ENCODE data around the gene SNRPD3. TPM values are rescaled to one million over a fixed set of nuclear protein-coding genes. Genes with fewer than 3 reads are reported as not detected.

Gene SNRPD3
- total RNA-seq = 122 TPM

DNA sequence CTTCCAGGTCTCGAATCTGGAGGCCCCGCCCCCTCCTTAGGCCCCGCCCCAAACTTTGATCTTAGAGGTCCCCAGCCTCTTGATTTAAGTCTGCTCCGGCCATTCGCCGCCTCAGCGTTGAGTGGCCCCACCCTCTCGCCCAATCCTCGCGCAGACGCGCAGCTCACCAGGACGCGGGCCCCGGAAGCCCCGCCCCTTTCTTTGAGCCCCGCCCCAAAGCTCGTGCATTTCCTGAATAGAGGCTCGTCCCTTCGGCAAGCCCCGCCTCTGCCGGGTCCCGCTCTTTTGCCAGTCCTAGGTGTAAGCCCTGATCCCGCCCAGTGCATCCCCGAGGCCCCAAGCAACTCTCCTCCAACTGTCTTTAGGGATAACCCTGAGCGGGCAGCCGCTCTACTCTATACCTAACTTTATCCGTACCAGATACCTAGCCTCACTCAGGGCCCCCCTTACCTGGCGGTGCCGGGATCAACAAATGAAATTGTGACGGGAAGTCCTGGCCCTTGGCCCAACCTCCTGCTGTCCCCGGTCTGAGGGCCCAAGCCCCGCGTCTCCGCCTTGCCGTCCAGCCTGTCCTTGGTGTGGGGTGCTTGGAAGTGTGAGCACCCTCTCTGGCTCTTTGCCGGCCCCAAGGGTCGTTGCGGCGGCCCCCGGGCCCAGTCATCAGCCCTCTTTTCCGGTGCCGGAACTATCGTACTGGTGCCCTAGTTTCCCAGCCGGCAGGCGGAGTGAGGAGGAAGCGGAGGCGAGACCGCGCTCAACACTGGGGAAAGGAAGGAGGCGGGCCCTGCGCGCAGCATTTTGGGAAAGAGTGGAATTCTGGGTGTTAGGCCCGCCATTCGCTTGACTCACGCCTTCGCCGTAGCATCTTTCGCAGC is at the start of gene SNRPD3:
Gene SNRPD3 (plus strand): TSS at position 835 of the 875 bp plus-strand sequence. CDS start 1,676 bp downstream, outside the sequence.

DNA sequence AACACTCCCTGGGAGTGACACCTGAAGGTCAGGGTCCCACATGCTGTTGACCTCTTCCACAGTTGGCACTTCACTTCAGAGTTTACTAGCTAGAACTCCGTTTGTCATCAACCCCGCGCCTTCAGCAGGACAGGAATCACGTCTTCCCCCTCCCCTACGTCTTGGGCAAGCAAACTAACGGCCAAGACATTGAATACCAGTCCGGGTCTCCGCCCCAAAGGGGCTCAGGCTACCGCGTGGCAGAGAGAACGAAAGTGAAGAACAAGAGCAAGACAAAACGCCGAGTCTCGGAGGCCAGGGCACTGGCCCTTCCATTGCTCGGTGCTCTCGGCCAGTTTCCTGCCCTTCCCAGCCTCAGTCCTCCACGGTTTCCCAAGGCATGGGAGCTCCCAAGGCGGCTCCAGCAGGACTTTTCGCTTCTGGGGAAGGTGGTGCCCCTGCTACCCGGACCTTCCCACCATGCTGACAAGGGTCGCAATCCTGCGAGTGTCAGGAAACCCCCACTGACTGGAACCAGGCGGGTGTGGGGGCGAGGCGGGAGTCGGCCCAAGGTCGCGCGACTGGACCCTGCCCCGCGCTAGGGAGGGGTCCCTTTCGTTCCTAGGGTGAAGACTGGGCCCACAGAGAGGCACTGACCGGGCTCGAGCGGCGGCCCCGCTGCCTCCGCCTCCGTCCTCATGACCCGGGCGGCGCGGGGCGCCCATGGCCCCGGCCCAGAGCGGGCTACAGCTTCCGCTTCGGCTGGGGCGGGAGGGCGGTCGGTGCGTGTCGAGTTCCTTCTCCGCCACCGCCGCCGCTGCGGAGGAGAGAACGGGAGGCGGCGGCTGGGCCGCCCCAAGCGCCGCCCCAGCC is 1.3 kb upstream of the SNRPD3 start, which contains the start of gene GUCD1:
Gene GUCD1 (minus strand): TSS at position 826 of the 852 bp plus-strand sequence. CDS start 147 bp downstream, at position 679.

DNA sequence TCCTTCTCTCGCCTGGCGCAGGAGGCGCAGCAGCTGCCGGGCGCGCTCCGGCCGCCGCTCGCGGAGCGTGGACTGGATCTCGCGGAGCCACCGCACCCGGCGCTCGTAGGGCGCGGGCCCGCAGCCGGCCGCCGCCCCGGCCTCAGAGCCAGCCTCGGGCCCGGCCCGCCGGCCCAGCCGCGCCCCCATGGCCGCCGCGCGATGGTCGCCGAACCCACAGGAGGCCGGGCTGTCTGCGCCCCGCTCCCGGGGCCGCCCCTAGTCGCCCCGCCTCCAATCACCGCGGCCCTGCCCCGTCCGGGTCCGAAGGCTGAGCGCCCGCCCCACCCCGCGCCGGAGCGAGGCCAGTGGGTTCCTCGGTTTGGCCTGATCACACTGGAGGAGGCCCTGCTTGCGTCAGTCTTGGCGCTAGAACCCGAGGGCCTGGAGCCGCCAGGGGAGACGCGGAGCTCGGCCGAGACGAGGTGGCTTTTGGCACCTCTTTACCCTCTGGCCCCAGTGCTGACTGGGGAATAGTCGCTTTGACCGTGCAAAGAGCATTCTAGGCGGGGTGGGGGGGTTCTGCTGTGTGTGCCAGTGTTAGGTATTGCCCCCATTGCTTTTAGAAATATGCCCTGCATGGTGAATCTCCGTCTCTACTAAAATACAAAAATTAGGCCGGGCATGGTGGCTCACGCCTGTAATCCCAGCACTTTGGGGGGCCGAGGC is 37.2 kb downstream of the SNRPD3 start, which contains the start of gene LRRC75B:
Gene LRRC75B (minus strand): TSS at position 223 of the 708 bp plus-strand sequence. CDS start 34 bp downstream, at position 189.

DNA sequence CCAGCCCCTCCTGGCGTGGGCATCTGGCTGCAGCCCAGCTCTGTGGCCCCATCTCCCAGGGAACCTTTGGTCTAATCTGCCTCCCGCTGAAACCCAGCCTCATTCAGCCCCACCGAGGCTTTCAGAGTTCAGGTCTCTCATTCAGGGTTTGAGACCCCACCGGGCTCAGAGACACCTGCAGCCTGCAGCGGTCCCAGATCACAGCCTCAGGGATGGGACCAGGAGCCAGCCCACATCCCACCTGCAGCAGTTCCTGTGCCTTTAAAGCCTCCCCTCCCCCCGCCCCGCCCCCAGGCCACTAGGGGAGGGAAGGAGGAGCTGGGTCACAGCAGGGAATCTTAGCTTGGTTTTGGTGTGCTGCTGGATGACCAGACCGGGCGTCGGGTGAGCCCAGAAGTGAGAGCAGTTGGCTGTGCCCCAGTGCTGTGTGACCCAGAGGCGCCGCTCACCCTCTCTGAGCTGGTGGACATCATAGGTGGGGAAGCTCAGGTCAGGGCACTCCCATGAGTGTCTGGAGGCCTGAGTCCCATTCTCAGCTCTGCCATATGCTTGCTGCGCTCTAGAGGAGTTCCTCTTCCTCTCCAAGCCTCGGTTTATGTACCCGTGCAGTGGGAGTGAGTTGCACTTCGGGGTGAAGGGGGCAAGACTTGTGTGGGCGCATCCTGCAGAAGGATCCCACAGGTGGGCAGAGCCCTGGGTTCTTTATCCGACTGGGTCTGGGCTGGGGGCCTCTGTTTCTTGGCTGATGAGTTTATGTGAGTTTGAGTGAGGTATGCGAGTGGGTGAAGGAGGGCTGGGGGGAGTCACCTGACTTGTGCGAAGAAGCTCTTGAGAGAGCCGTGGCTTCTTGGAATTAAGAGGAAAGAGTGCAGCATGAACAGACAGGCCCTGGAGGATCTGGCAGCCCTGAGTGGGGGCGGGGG is 47.3 kb downstream of the SNRPD3 start, which contains the start of gene GGT1:
Gene GGT1 (plus strand): TSS at position 347 of the 923 bp plus-strand sequence. CDS start 7,889 bp downstream, outside the sequence.

Other genes with a start within 250 kb of the SNRPD3 start
- 15.7 TPM for gene ADORA2A, start 128.4 kb upstream of the SNRPD3 start, total RNA-seq
- gene UPB1, start 60.7 kb upstream of the SNRPD3 start, total RNA-seq = 0.46 TPM
- gene GUCD1, start 861 bp upstream of the SNRPD3 start, total RNA-seq = 40.4 TPM
- gene LRRC75B, start 37.1 kb downstream of the SNRPD3 start, total RNA-seq = 11.1 TPM
- gene GGT1, start 47.2 kb downstream of the SNRPD3 start, total RNA-seq = 1.8 TPM
- gene PIWIL3, start 218.7 kb downstream of the SNRPD3 start, total RNA-seq = not detected